SK-N-SH treated with all-trans-retinoic acid at 6 μM for 48 hours (cell line): ENCODE data around the gene CPAMD8.

Source experiments
- ATAC-seq: fragments of 200-7000 bp; cut with Tn5 transposase; 3 replicates; pipeline ENCODE4 v1.9.1; 2020; ENCODE audit warnings: mild to moderate bottlenecking, moderate library complexity
- ARNTL ChIP-seq: fragments of 450-650 bp; formaldehyde crosslinking; IDR thresholded peaks from 2 replicates; pipeline ENCODE4 v1.5.0; 2020; ENCODE audit warnings: low read depth, mild to moderate bottlenecking, moderate library complexity, borderline replicate concordance
- CSDC2 ChIP-seq: fragments of 250-450 bp; sonication (Bioruptor Pico); IDR thresholded peaks from 2 replicates; pipeline ENCODE4 v1.5.0; 2020; ENCODE audit warnings: mild to moderate bottlenecking, moderate library complexity
- ESRRG ChIP-seq: fragments of 250-450 bp; sonication (Bioruptor Pico); IDR thresholded peaks from 2 replicates; pipeline ENCODE4 v1.6.1; 2021; ENCODE audit warnings: mild to moderate bottlenecking
- GLIS3 ChIP-seq: fragments of 250-450 bp; sonication (Bioruptor Pico); IDR thresholded peaks from 2 replicates; pipeline ENCODE4 v1.5.0; 2020; ENCODE audit warnings: mild to moderate bottlenecking, moderate library complexity
- ISL1 ChIP-seq: fragments of 250-450 bp; sonication (Bioruptor Pico); IDR thresholded peaks from 2 replicates; pipeline ENCODE4 v2.1.2; 2022; ENCODE audit warnings: mild to moderate bottlenecking, moderate library complexity
- OSR1 ChIP-seq: fragments of 250-450 bp; sonication (Bioruptor Pico); IDR thresholded peaks from 2 replicates; pipeline ENCODE4 v1.8.0; 2022; ENCODE audit warnings: moderate library complexity, mild to moderate bottlenecking, inconsistent platforms
- PPARA ChIP-seq: fragments of 250-450 bp; sonication (Bioruptor Pico); IDR thresholded peaks from 2 replicates; pipeline ENCODE4 v1.5.0; 2020; ENCODE audit warnings: mild to moderate bottlenecking, borderline replicate concordance
- RARB ChIP-seq: fragments of 250-450 bp; sonication (Bioruptor Pico); IDR thresholded peaks from 2 replicates; pipeline ENCODE4 v1.8.0; 2021; ENCODE audit warnings: mild to moderate bottlenecking, moderate library complexity
- SNAI2 ChIP-seq: fragments of 250-450 bp; sonication (Bioruptor Pico); IDR thresholded peaks from 2 replicates; pipeline ENCODE4 v1.5.0; 2020; ENCODE audit warnings: mild to moderate bottlenecking, moderate library complexity
- TCF4 ChIP-seq: fragments of 250-450 bp; sonication (Bioruptor Pico); IDR thresholded peaks from 2 replicates; pipeline ENCODE4 v1.8.0; 2021; ENCODE audit warnings: mild to moderate bottlenecking, moderate library complexity, borderline replicate concordance
- TOX ChIP-seq: fragments of 250-450 bp; sonication (Bioruptor Pico); IDR thresholded peaks from 2 replicates; pipeline ENCODE4 v1.8.0; 2021; ENCODE audit warnings: mild to moderate bottlenecking, moderate library complexity, borderline replicate concordance
- ZC3H10 ChIP-seq: fragments of 250-450 bp; sonication (Bioruptor Pico); IDR thresholded peaks from 2 replicates; pipeline ENCODE4 v1.5.1; 2021; ENCODE audit warnings: mild to moderate bottlenecking, moderate library complexity
- ZFP3 ChIP-seq: fragments of 250-450 bp; sonication (Bioruptor Pico); IDR thresholded peaks from 2 replicates; pipeline ENCODE4 v1.5.0; 2020; ENCODE audit warnings: mild to moderate bottlenecking, moderate library complexity
- ZFP30 ChIP-seq: fragments of 450-650 bp; formaldehyde crosslinking; IDR thresholded peaks from 2 replicates; pipeline ENCODE4 v1.5.0; 2022; ENCODE audit warnings: mild to moderate bottlenecking, moderate library complexity
- ZNF565 ChIP-seq: fragments of 450-650 bp; formaldehyde crosslinking; conservative IDR thresholded peaks from 2 replicates; pipeline ENCODE4 v1.5.0; 2020; ENCODE audit warnings: low read depth, mild to moderate bottlenecking, moderate library complexity
- ZNF70 ChIP-seq: fragments of 450-650 bp; formaldehyde crosslinking; IDR thresholded peaks from 2 replicates; pipeline ENCODE4 v1.5.0; 2020; ENCODE audit warnings: mild to moderate bottlenecking, moderate library complexity
- ZNF8 ChIP-seq: fragments of 450-650 bp; formaldehyde crosslinking; IDR thresholded peaks from 2 replicates; pipeline ENCODE4 v1.5.0; 2020; ENCODE audit warnings: mild to moderate bottlenecking, moderate library complexity
- TF ChIP-seq, protein P1 (sequence below): fragments of 250-450 bp; sonication (Bioruptor Pico); IDR thresholded peaks from 2 replicates; pipeline ENCODE4 v1.5.1; 2021; ENCODE audit warnings: mild to moderate bottlenecking, moderate library complexity
- TF ChIP-seq, protein P2 (sequence below): fragments of 250-450 bp; sonication (Bioruptor Pico); IDR thresholded peaks from 2 replicates; pipeline ENCODE4 v1.5.0; 2020; ENCODE audit warnings: mild to moderate bottlenecking, moderate library complexity
- TF ChIP-seq, protein P3 (sequence below): fragments of 250-450 bp; sonication (Bioruptor Pico); IDR thresholded peaks from 2 replicates; pipeline ENCODE4 v1.5.1; 2020; ENCODE audit warnings: low read depth, mild to moderate bottlenecking, moderate library complexity
- TF ChIP-seq, protein P4 (sequence below): fragments of 250-450 bp; sonication (Bioruptor Pico); IDR thresholded peaks from 2 replicates; pipeline ENCODE4 v1.8.0; 2021; ENCODE audit warnings: low read depth, mild to moderate bottlenecking, moderate library complexity, borderline replicate concordance

CPAMD8 gene

DNA sequence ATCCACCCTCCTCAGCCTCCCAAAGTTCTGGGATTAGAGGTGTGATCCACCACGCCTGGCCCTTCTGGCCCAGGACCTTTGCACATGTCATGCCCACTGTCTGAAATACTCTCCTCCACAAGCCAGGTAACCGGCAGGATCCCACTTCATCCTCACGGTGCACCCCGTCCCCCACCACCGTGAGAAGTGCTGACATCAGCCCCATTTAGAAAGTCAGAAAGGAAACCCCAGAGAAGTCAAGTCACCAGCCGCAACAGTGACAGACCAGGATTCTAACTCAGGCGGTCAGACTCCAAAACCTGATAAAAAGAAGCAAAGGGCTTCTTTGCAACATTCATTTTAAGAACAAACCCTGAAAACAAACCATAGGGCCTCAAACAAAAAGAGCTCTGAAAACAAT lies 3.9 kb downstream of the CPAMD8 start:
- ATAC-seq = no peak
- TF ChIP-seq ZNF565 (CRISPR knock-in tag) = no peak
- TF ChIP-seq, protein P1, sequence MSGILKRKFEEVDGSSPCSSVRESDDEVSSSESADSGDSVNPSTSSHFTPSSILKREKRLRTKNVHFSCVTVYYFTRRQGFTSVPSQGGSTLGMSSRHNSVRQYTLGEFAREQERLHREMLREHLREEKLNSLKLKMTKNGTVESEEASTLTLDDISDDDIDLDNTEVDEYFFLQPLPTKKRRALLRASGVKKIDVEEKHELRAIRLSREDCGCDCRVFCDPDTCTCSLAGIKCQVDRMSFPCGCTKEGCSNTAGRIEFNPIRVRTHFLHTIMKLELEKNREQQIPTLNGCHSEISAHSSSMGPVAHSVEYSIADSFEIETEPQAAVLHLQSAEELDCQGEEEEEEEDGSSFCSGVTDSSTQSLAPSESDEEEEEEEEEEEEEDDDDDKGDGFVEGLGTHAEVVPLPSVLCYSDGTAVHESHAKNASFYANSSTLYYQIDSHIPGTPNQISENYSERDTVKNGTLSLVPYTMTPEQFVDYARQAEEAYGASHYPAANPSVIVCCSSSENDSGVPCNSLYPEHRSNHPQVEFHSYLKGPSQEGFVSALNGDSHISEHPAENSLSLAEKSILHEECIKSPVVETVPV (CRISPR knock-in tag) = no peak
- no peak for TF ChIP-seq TCF4 (CRISPR knock-in tag)
- no peak for TF ChIP-seq OSR1
- no peak for TF ChIP-seq ARNTL
- TF ChIP-seq ZNF8 = no peak
- TF ChIP-seq TOX (CRISPR knock-in tag) = no peak
- TF ChIP-seq RARB (CRISPR knock-in tag) = no peak
- TF ChIP-seq ZFP30 = no peak
- TF ChIP-seq ZC3H10 = no peak
- no peak for TF ChIP-seq ISL1
- no peak for TF ChIP-seq SNAI2
- no peak for TF ChIP-seq ZFP3 (CRISPR knock-in tag)
- no peak for TF ChIP-seq ZNF70

DNA sequence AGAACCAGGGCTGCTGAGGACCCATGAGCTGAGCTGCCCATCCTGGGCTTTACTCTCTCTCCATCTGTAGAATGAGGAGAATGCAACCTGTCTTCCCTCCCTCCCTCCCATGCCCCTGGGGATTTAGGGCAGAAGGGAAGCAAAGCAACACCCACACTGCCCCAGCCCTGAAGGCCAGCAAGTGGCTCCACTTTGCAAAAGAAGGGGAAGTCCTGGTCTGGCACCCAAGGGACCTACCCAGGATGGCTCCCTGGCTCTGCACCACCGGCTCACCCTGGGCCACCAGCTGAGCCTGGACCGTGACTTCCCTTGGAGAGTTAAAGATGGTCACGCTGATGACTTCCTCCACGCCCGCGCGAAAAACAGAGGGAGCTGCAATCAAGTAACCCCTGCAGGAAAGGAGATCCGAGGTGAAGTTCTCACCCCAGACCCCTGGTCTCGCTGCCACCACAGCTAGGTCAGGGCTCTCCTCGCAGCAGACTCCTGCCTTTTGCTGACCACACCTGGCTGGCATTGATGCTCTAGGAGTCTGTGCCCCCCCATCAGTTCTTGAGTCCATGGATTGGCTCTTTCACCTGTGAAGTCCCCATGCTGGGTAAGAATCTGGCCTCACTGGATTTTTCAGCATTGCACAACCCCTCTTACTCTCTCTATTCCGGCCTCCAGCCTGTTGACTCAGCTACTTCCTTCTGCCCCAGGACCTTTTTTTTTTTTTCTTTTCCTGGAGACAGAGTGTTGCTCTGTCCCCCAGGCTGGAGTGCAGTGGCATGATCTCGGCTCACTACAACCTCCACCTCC lies 4.6 kb downstream of the CPAMD8 start:
- TF ChIP-seq ZFP30 = no peak
- no peak for TF ChIP-seq OSR1
- no peak for TF ChIP-seq ZNF70
- TF ChIP-seq GLIS3 (CRISPR knock-in tag) = no peak
- TF ChIP-seq, protein P2, sequence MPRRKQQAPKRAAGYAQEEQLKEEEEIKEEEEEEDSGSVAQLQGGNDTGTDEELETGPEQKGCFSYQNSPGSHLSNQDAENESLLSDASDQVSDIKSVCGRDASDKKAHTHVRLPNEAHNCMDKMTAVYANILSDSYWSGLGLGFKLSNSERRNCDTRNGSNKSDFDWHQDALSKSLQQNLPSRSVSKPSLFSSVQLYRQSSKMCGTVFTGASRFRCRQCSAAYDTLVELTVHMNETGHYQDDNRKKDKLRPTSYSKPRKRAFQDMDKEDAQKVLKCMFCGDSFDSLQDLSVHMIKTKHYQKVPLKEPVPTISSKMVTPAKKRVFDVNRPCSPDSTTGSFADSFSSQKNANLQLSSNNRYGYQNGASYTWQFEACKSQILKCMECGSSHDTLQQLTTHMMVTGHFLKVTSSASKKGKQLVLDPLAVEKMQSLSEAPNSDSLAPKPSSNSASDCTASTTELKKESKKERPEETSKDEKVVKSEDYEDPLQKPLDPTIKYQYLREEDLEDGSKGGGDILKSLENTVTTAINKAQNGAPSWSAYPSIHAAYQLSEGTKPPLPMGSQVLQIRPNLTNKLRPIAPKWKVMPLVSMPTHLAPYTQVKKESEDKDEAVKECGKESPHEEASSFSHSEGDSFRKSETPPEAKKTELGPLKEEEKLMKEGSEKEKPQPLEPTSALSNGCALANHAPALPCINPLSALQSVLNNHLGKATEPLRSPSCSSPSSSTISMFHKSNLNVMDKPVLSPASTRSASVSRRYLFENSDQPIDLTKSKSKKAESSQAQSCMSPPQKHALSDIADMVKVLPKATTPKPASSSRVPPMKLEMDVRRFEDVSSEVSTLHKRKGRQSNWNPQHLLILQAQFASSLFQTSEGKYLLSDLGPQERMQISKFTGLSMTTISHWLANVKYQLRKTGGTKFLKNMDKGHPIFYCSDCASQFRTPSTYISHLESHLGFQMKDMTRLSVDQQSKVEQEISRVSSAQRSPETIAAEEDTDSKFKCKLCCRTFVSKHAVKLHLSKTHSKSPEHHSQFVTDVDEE (CRISPR knock-in tag) = no peak
- TF ChIP-seq CSDC2 (CRISPR knock-in tag) = no peak
- TF ChIP-seq SNAI2 = no peak
- no peak for TF ChIP-seq RARB (CRISPR knock-in tag)
- no peak for TF ChIP-seq ISL1
- TF ChIP-seq ZNF565 (CRISPR knock-in tag) = no peak
- TF ChIP-seq ZNF8 = no peak
- no peak for TF ChIP-seq TCF4 (CRISPR knock-in tag)
- TF ChIP-seq TOX (CRISPR knock-in tag) = no peak
- no peak for TF ChIP-seq ARNTL
- no peak for ATAC-seq

DNA sequence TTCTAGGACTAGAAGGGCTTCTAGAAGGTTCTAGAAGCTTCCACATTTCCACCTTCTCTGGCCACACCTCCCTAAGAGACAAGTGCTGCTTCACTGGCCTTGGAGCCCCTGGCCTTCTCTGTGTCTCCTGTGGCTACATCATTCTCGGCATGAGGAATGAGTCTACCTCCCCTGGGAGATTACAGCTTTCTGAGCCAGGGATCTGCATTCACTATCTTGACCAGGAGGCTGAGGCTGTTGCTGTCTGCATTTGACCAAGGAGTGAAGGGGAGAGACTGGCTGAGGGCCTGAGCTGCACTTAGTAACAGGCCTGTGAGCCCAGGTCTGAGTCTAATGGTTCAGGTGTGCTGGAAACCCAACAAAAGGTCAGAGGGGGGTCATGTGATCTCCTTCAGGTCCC lies 5.3 kb downstream of the CPAMD8 start:
- no peak for ATAC-seq
- TF ChIP-seq OSR1 (no peak), ISL1 (no peak), ESRRG (CRISPR knock-in tag) (no peak), ZNF70 (no peak), ZNF565 (CRISPR knock-in tag) (no peak), RARB (CRISPR knock-in tag) (no peak)
- TF ChIP-seq, protein P3, sequence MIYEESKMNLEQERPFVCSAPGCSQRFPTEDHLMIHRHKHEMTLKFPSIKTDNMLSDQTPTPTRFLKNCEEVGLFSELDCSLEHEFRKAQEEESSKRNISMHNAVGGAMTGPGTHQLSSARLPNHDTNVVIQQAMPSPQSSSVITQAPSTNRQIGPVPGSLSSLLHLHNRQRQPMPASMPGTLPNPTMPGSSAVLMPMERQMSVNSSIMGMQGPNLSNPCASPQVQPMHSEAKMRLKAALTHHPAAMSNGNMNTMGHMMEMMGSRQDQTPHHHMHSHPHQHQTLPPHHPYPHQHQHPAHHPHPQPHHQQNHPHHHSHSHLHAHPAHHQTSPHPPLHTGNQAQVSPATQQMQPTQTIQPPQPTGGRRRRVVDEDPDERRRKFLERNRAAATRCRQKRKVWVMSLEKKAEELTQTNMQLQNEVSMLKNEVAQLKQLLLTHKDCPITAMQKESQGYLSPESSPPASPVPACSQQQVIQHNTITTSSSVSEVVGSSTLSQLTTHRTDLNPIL (CRISPR knock-in tag) = no peak
- TF ChIP-seq, all 23 proteins: peak for 0

DNA sequence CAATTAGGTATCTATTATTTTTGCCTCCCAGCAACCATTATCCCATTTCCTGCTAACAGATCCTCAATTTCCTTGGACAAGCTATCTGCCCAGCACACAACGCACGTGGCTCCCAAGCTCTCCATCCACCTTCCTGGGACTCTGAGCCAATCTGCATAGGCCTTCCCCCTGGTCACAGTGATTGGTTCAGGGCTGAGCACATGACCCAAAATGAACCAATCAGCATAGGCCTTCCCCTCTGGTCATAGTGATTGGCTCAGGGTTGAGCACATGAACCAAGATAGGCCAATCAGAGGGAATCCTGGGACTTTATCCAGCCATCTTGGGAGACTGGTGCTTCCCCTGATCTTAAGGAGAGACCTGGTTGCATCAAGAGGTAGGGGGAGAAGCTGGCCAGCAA lies 5.8 kb downstream of the CPAMD8 start:
- TF ChIP-seq PPARA (CRISPR knock-in tag) (no peak), ARNTL (no peak), RARB (CRISPR knock-in tag) (no peak), GLIS3 (CRISPR knock-in tag) (no peak), TCF4 (CRISPR knock-in tag) (no peak), ZFP3 (CRISPR knock-in tag) (no peak), ESRRG (CRISPR knock-in tag) (no peak)
- TF ChIP-seq, protein P4, sequence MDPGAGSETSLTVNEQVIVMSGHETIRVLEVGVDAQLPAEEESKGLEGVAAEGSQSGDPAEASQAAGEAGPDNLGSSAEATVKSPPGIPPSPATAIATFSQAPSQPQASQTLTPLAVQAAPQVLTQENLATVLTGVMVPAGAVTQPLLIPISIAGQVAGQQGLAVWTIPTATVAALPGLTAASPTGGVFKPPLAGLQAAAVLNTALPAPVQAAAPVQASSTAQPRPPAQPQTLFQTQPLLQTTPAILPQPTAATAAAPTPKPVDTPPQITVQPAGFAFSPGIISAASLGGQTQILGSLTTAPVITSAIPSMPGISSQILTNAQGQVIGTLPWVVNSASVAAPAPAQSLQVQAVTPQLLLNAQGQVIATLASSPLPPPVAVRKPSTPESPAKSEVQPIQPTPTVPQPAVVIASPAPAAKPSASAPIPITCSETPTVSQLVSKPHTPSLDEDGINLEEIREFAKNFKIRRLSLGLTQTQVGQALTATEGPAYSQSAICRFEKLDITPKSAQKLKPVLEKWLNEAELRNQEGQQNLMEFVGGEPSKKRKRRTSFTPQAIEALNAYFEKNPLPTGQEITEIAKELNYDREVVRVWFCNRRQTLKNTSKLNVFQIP (CRISPR knock-in tag) = no peak
- TF ChIP-seq, all 23 proteins: peak for 0
- ATAC-seq = no peak
